KMS-11 (cell line): ENCODE data around the gene TSHZ1.

Source experiments
- H2AFZ ChIP-seq: fragments of 200-600 bp; sonication (generic); 2 replicates; pipeline ENCODE4 v1.6.1; 2016; ENCODE audit warnings: antibody characterized with exemption, mixed run types, low read depth
- H3K27ac ChIP-seq: fragments of 200-600 bp; sonication (generic); 2 replicates; pipeline ENCODE4 v1.6.1; 2016; ENCODE audit warnings: mild to moderate bottlenecking, mixed run types
- H3K27me3 ChIP-seq: fragments of 200-600 bp; sonication (generic); 2 replicates; pipeline ENCODE4 v1.6.1; 2017; ENCODE audit warnings: mild to moderate bottlenecking, low read depth, mixed run types, moderate library complexity; ENCODE audit not compliant: insufficient read depth
- H3K36me3 ChIP-seq: fragments of 200-600 bp; sonication (generic); 2 replicates; pipeline ENCODE4 v1.6.1; 2017; ENCODE audit warnings: mild to moderate bottlenecking, mixed run types; ENCODE audit not compliant: insufficient read depth
- H3K4me1 ChIP-seq: fragments of 200-600 bp; sonication (generic); 2 replicates; pipeline ENCODE4 v1.6.1; 2016; ENCODE audit warnings: mild to moderate bottlenecking, low read depth, mixed run types; ENCODE audit not compliant: poor library complexity, severe bottlenecking
- H3K4me2 ChIP-seq: fragments of 200-600 bp; sonication (generic); 2 replicates; pipeline ENCODE4 v1.7.0; 2016; ENCODE audit warnings: mild to moderate bottlenecking, mixed run types
- H3K4me3 ChIP-seq: fragments of 200-600 bp; sonication (generic); IDR thresholded peaks from 2 replicates; pipeline ENCODE4 v1.6.1; 2017; ENCODE audit warnings: low read depth, low read length, mixed read lengths; ENCODE audit not compliant: insufficient read depth
- H3K79me2 ChIP-seq: fragments of 200-600 bp; sonication (generic); 2 replicates; pipeline ENCODE4 v1.6.1; 2016; ENCODE audit warnings: low read depth, mixed run types; ENCODE audit not compliant: insufficient read depth
- H3K9ac ChIP-seq: fragments of 200-600 bp; sonication (generic); 2 replicates; pipeline ENCODE4 v1.6.1; 2016; ENCODE audit warnings: mild to moderate bottlenecking, mixed run types
- H4K20me1 ChIP-seq: fragments of 200-600 bp; sonication (generic); 2 replicates; pipeline ENCODE4 v1.6.1; 2016; ENCODE audit warnings: mild to moderate bottlenecking, mixed run types; ENCODE audit not compliant: insufficient read depth
- CTCF ChIP-seq: fragments of 200-600 bp; sonication (generic); conservative IDR thresholded peaks from 2 replicates; pipeline ENCODE4 v1.6.1; 2017; ENCODE audit warnings: low read depth, mild to moderate bottlenecking, antibody characterized with exemption, low read length, moderate library complexity, mixed read lengths

TSHZ1 gene

GRCh38 chr18:75167759-75168618 lies 42.6 kb upstream of the TSHZ1 start:
- H3K4me1 ChIP-seq, result no peaks in the 10 kb centered on the region
- H3K27me3 ChIP-seq, result no peaks in the 10 kb centered on the region
- H3K4me2 ChIP-seq, result no peak overlapping the region
- H3K4me3 ChIP-seq, result no peak overlapping the region
- no peak overlapping the region for H3K27ac ChIP-seq
- no peaks in the 10 kb centered on the region for H3K36me3 ChIP-seq
- no peaks in the 10 kb centered on the region for H3K79me2 ChIP-seq
- H4K20me1 ChIP-seq, result no peaks in the 10 kb centered on the region
- no peak overlapping the region for H3K9ac ChIP-seq
- H2AFZ ChIP-seq, result no peak overlapping the region
- no peak for TF ChIP-seq CTCF

- Histone ChIP-seq H2AFZ (no peak overlapping the region), H3K79me2 (no peaks in the 10 kb centered on the region), H4K20me1 (no peaks in the 10 kb centered on the region), H3K4me3 (no peak overlapping the region), H3K27ac (no peak overlapping the region), H3K4me2 (no peak overlapping the region), H3K27me3 (no peaks in the 10 kb centered on the region), H3K9ac (no peak overlapping the region), H3K4me1 (no peaks in the 10 kb centered on the region), H3K36me3 (no peaks in the 10 kb centered on the region)
- TF ChIP-seq CTCF, result no peak
These were observed 42.0 kb upstream of the TSHZ1 start for GRCh38 chr18:75168619-75169018.

- H2AFZ ChIP-seq, result no peak overlapping the region
- H4K20me1 ChIP-seq, result no peaks in the 10 kb centered on the region
- no peak overlapping the region for H3K4me2 ChIP-seq
- H3K79me2 ChIP-seq, result no peaks in the 10 kb centered on the region
- H3K36me3 ChIP-seq, result no peaks in the 10 kb centered on the region
- H3K27ac ChIP-seq, result no peak overlapping the region
- TF ChIP-seq CTCF, result no peak
- H3K9ac ChIP-seq, result no peak overlapping the region
- no peak overlapping the region for H3K4me3 ChIP-seq
- H3K4me1 ChIP-seq, result no peaks in the 10 kb centered on the region
- no peaks in the 10 kb centered on the region for H3K27me3 ChIP-seq
These were observed 41.2 kb upstream of the TSHZ1 start for GRCh38 chr18:75169411-75169810.

- Histone ChIP-seq H3K4me2 (no peak overlapping the region), H4K20me1 (no peaks in the 10 kb centered on the region), H3K36me3 (no peaks in the 10 kb centered on the region), H3K27me3 (no peaks in the 10 kb centered on the region), H3K4me1 (no peaks in the 10 kb centered on the region), H3K4me3 (no peak overlapping the region), H3K79me2 (no peaks in the 10 kb centered on the region), H3K9ac (no peak overlapping the region), H2AFZ (no peak overlapping the region), H3K27ac (no peak overlapping the region)
- TF ChIP-seq CTCF, result no peak
These were observed 40.4 kb upstream of the TSHZ1 start for GRCh38 chr18:75170022-75170789.
